Calu3 (cell line): ENCODE measurements around the gene C1R. TPM values are rescaled to one million over a fixed set of nuclear protein-coding genes. Genes with fewer than 3 reads are reported as not detected.

Experiments used
- BruUV-seq: library from RNA; stranded (reverse); fragments of 400-500 nt; replicated peaks from 2 replicates; lab custom pipeline; 2021; lab: Mats Ljungman, UMichigan
- CTCF ChIA-PET: fragments of 300-600 bp; sonication (Branson Sonifier 250); formaldehyde crosslinking; loops from one replicate; lab custom pipeline; 2022; ENCODE audit warnings: antibody characterized with exemption; lab: Charles Lee
- DNase-seq: peaks from one replicate; pipeline ENCODE4 v3.0.0; 2022
- H3K27ac Mint-ChIP-seq: one replicate; pipeline ENCODE4 v1.8.0; 2022; ENCODE audit warnings: mixed read lengths; ENCODE audit not compliant: unreplicated experiment
- H3K27me3 Mint-ChIP-seq: one replicate; pipeline ENCODE4 v1.8.0; 2022; ENCODE audit warnings: mixed read lengths; ENCODE audit not compliant: unreplicated experiment
- H3K36me3 Mint-ChIP-seq: one replicate; pipeline ENCODE4 v1.8.0; 2022; ENCODE audit warnings: mild to moderate bottlenecking, moderate library complexity, mixed read lengths; ENCODE audit not compliant: insufficient read depth, unreplicated experiment
- H3K4me1 Mint-ChIP-seq: one replicate; pipeline ENCODE4 v1.8.0; 2022; ENCODE audit warnings: mild to moderate bottlenecking, low read depth, mixed read lengths; ENCODE audit not compliant: unreplicated experiment
- H3K4me3 Mint-ChIP-seq: one replicate; pipeline ENCODE4 v1.8.0; 2022; ENCODE audit warnings: mild to moderate bottlenecking, low read depth, moderate library complexity, mixed read lengths; ENCODE audit not compliant: unreplicated experiment
- H3K9me3 Mint-ChIP-seq: one replicate; pipeline ENCODE4 v1.8.0; 2022; ENCODE audit warnings: low read depth, mixed read lengths; ENCODE audit not compliant: unreplicated experiment
- CTCF ChIP-seq: fragments of 200-600 bp; IDR thresholded peaks from one replicate; pipeline ENCODE4 v1.8.0; 2022; ENCODE audit warnings: antibody characterized with exemption; ENCODE audit not compliant: unreplicated experiment
- intact Hi-C: fragments of 100-400 bp; cut with micrococcal nuclease; formaldehyde crosslinking; loops from one replicate; pipeline ENCODE4 v1.10.0; 2022; ENCODE audit not compliant: unreplicated experiment
- total RNA-seq: library from RNA; stranded (reverse); gene quantifications from 2 replicates; pipeline ENCODE4 v1.2.3, GENCODE V29; 2022

C1R gene
- total RNA-seq, 1 experiment from 2014 or later = 7.6 TPM

DNA sequence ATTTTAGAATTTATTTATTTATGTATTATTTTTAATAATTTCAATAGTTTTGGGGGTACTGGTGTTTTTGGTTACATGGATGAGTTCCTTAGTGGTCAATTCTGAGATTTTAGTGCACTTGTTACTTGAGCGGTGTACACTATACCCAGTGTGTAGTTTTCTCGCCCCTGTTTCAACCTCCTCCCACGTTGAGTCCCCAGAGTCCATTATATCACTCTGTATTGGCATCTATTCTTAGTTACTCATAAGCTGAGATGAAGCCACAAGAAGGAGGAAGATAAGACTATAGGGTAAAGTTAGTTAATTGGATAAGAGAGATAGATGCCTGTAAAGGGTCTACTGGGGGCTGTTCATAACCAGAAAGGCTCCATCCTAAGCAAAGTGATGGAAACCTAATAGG, 27.7 kb downstream of the C1R start:
- peaks cover 38% of the 10 kb centered on the region for H3K4me1 Mint-ChIP-seq
- CTCF ChIA-PET = interaction anchor here (0.6 kb wide), 1 partner anchor 1551 kb away, joined by 3 read pairs; no protein-coding TSS in a partner anchor
- no peaks in the 10 kb centered on the region for H3K36me3 Mint-ChIP-seq
- H3K9me3 Mint-ChIP-seq = no peaks in the 10 kb centered on the region
- no peak for TF ChIP-seq CTCF
- intact Hi-C loops = no loop called here
- DNase-seq = no peak
- no peak overlapping the region for H3K27ac Mint-ChIP-seq
- BruUV-seq = no TSS peak
- H3K27me3 Mint-ChIP-seq = peaks cover 14% of the 10 kb centered on the region
- no peak overlapping the region for H3K4me3 Mint-ChIP-seq

- Mint-ChIP-seq H3K4me3 (no peak overlapping the region), H3K27ac (no peak overlapping the region), H3K9me3 (no peaks in the 10 kb centered on the region), H3K27me3 (peaks cover 14% of the 10 kb centered on the region), H3K4me1 (peaks cover 14% of the 10 kb centered on the region), H3K36me3 (no peaks in the 10 kb centered on the region)
- no peak for TF ChIP-seq CTCF
- no TSS peak for BruUV-seq
- intact Hi-C loops = no loop called here
- no peak for DNase-seq
- CTCF ChIA-PET = interaction anchor here (2.1 kb wide), 1 partner anchor 47 kb away, joined by 10 read pairs; the partner anchor contains the start of gene C1RL
Measured at GRCh38 chr12:7061596-7061995, 30.6 kb downstream of the C1R start.

- Mint-ChIP-seq H3K27me3 (peaks cover 14% of the 10 kb centered on the region), H3K27ac (no peak overlapping the region), H3K9me3 (no peaks in the 10 kb centered on the region), H3K36me3 (no peaks in the 10 kb centered on the region), H3K4me3 (no peak overlapping the region), H3K4me1 (peaks cover 14% of the 10 kb centered on the region)
- no TSS peak for BruUV-seq
- intact Hi-C loops = no loop called here
- DNase-seq = no peak
- TF ChIP-seq CTCF = no peak
- CTCF ChIA-PET = interaction anchor here (0.7 to 2.1 kb wide), 3 partner anchors 8 to 50 kb away, joined by 3 to 10 read pairs (median 3); partner anchors contain the start of gene C1RL
Measured at GRCh38 chr12:7061138-7061537, 31.1 kb downstream of the C1R start.

DNA sequence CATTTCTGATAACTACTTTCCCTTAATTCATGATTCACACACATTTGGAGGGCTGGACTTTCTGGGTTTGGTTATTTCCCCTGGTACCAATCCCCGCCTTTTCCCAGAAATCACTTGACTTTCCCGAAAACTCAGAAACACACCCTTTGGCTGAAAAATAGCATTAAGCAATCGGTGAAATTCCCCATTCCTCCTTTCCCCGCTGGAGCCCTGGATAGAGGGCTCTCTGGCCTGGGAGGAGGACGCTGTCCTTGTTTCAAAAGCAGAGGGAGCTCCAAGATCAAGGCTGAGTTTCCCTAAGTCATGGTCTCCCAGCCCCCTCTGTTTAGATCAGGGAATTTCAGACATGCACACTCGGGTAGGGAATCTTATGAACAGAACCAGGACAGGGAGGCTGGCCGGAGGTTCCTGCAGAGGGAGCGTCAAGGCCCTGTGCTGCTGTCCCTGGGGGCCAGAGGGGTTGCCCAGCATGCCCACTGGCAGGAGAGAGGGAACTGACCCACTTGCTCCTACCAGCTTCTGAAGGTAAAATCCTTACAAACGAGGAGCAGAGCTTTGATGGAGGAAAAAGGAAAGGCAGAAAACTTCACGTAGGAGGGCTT, 31.8 kb downstream of the C1R start, which contains the start of gene C1S:
TSS of gene C1S (plus strand) at position 366 of the 602 bp plus-strand sequence. CDS start 1,195 bp downstream, outside the sequence.
- peak; percentile 63 for DNase-seq
- Mint-ChIP-seq H3K9me3 (no peaks in the 10 kb centered on the region), H3K27ac (no peak within 1 kb of the TSS), H3K4me3 (no peak within 1 kb of the TSS), H3K4me1 (peaks cover 14% of the 10 kb centered on the region), H3K36me3 (no peaks in the 10 kb centered on the region), H3K27me3 (peaks cover 14% of the 10 kb centered on the region)
- peak; percentile 26 for TF ChIP-seq CTCF
- no TSS peak for BruUV-seq
- CTCF ChIA-PET = interaction anchor here (0.7 to 2.1 kb wide), 5 partner anchors 9 to 51 kb away, joined by 3 to 10 read pairs (median 3); partner anchors contain the start of gene C1RL
- intact Hi-C loops = loop anchor here (1.0 kb wide), 2 partner anchors 32 to 49 kb away; partner anchors contain the start of genes C1R and C1RL
